HG02571 (cell line): Measurements from ENCODE around the gene AKT3.
"Not testable (repeated sequence)": the region's sequence is repeated elsewhere in the genome, so short reads cannot be mapped to it uniquely, and the experiment has no call there.

Experiments used
- ATAC-seq: cut with Tn5 transposase; IDR thresholded peaks from one replicate; pipeline ENCODE4 v1.9.1; 2021; ENCODE audit warnings: mild to moderate bottlenecking, moderate library complexity; ENCODE audit not compliant: unreplicated experiment

Gene AKT3

DNA sequence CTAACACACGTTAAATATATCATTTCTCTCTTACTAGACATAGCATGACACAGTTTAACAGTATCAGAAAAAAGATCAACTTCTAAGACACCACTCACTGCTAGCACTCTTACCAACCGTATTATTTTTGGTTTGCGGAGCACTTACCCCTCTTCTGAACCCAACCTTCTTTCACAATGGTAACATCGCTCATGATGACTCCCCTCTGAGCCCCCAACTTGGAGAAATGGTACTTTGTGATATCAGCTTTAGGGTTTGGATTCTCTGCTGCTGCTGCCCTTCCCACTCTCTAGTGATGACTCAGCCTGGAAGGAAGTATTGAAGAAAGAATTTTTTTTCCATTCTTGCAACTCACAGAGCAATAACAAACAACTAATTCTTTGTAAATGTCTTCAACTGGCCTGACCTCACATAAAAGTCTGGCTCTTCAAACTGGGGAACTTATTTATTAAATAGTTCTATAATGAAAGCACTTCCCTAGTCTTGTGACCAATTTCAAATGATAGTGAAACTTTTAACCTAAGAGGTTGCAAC, 7.0 kb downstream of the AKT3 start:
- ATAC-seq: no peak

GRCh38 chr1:243842161-243842560, 7.9 kb downstream of the AKT3 start:
- ATAC-seq: no peak

GRCh38 chr1:243841507-243841906, 8.5 kb downstream of the AKT3 start:
- no peak for ATAC-seq

DNA sequence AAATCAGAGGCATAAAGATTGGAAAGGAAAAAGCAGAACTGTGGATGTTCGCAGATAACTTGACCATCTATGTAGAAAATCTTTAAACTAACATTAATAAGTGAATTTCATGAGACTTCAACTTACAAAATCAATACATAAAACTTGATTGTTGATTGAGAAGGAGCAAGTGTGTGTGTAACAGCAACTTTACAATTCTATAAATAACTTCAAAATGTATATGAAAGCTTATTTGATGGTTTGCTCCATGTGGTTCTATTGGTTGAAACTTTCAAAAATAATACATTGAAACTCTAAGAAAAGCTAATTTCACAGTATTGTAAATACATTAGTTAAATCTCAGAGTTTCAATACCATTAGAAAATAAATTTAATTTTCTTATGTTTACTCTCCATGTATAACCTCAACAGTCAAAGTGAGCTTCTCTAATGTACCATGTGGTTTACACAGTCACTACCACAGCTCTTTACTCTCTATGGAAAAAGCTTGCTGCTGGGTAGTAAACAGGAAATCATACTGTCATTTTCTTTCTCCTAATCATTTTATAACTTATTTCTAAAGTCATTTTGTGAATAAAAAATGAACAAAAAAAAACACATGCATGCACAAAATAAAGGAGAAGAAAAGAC, 12.0 kb downstream of the AKT3 start:
- ATAC-seq: no peak

- no peak for ATAC-seq
These were observed 15.9 kb downstream of the AKT3 start for GRCh38 chr1:243834130-243834529.

- ATAC-seq: no peak
These were observed 18.6 kb downstream of the AKT3 start for GRCh38 chr1:243831463-243831862.

- no peak for ATAC-seq
These were observed 22.8 kb downstream of the AKT3 start for GRCh38 chr1:243827206-243827605.

- not testable (repeated sequence) for ATAC-seq
These were observed 25.1 kb downstream of the AKT3 start for GRCh38 chr1:243824907-243825306.

DNA sequence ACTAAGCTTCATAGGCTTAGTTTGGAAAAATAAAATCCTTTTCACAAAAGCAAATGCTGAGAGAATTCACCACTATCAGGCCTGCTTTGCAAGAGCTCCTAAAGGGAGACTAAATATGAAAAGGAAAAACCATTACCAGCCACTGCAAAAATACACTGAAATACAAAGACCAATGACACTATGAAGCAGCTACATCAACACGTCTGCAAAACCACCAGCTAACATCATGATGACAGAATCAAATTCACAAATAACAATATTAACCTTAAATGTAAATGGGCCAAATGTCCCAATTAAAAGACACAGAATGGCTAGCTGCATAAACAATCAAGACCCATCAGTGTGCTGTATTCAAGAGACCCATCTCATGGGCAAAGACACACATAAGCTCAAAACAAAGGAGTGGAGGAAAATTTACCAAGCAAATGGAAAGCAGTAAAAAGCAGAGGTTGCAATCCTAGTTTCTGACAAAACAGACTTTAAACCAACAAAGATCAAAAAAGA, 28.8 kb downstream of the AKT3 start:
- no peak for ATAC-seq

DNA sequence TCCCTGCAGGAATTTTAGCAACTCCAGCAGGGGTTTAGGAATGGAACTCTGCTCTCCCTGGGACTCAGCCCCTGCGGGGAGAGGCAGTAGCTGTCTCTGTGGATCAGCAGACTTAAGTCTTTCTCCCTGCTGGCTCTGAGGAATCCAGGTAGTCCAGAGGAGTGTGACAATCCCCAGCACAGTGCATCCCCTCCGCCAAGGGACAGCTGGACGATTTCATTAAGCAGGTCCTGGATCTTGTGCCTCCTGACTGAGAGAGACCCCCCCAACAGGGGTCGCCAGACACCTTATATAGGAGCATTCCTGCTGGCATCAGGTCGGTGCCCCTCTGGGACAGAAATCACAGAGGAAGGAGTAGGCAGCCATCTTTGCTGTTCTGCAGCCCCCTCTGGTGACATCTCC, 30.6 kb downstream of the AKT3 start:
- ATAC-seq: no peak

DNA sequence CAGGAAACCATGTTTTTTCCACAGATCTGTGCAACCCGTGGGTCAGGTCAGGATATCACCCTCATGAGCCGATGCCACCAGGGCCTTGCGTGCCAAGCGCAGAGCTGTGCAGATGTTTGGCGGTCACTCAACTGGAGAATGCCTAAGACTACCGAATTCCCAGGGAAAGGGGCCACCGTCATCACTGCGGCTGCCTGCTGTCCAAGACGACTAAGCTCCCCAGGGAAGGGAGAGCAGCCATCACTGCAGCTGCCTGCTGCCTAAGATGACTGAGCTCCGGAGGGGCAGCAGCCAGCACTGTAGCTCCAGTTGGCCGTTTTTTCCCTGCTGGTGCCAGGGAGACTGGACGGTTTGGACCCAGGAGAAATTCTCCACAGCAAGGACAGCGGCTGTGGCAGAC, 31.1 kb downstream of the AKT3 start:
- ATAC-seq: no peak

GRCh38 chr1:243814718-243815117, 35.3 kb downstream of the AKT3 start:
- no peak for ATAC-seq

DNA sequence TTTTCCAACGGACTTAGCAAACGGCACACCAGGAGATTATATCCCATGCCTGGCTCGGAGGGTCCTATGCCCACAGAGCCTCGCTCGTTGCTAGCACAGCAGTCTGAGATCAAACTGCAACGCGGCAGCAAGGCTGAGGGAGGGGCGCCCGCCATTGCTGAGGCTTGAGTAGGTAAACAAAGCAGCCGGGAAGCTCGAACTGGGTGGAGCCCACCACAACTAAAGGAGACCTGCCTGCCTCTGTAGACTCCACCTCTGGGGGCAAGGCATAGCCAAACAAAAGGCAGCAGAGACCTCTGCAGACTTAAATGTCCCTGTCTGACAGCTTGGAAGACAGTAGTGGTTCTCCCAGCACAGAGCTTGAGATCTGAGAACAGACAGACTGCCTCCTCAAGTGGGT, 42.7 kb downstream of the AKT3 start:
- not testable (repeated sequence) for ATAC-seq

DNA sequence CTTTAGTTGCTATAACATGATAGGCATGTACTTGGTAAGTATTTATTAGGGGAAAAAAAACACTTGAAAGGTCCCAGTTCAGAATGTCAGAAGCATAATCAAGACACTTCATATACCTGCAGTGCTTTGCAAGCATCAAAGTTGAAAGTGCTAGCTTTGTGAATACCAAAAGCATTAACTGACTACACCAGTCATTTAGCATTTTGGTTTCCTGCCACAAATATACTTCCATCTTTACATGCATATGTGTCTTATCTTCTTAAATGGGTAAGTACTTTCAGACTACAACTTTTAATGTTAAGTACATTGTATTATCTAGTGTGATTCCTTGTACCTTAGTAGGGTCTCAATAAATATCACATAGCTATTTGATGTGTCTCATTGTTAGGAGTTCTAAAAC, 43.7 kb downstream of the AKT3 start:
- no peak for ATAC-seq

DNA sequence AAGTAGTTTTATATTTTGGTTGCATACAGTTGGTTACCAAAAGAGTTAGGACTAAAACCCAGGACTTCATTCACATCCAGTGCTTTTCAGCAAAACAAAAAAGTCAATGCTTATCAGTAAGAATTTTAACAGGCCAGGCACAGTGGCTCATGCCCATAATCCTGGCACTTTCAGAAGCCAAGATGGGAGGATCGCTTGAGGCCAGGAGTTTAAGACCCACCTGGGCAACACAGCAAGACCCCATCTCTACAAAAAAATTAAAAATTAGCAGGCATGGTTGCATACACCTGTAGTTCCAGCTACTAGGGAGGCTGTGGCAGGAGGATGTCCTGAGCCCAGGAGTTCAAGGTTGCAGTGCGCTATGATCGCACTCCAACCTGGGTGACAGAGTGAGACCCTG, 47.3 kb downstream of the AKT3 start:
- no peak for ATAC-seq

- no peak for ATAC-seq
These were observed 48.7 kb downstream of the AKT3 start for GRCh38 chr1:243801378-243801777.

DNA sequence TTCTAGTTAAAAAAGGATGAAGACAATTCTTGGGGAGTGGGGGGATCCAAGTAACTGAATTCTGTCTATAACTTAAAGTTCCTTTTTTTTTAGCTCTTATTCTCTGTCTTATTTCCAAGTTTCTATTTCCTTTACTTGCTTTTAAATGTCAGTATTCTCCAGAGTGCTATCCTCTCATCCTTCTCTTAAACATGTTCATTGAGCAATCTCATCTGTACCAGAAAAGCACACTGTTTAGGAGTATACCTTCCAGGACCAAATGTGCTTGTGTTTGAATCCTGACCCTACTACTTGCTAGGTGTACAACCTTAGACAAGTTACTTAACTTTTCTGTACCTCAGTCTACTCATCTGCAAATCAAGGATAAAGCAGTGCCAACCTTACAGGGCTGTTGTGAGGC, 50.1 kb downstream of the AKT3 start:
- no peak for ATAC-seq

GRCh38 chr1:243798726-243799125, 51.3 kb downstream of the AKT3 start:
- no peak for ATAC-seq

DNA sequence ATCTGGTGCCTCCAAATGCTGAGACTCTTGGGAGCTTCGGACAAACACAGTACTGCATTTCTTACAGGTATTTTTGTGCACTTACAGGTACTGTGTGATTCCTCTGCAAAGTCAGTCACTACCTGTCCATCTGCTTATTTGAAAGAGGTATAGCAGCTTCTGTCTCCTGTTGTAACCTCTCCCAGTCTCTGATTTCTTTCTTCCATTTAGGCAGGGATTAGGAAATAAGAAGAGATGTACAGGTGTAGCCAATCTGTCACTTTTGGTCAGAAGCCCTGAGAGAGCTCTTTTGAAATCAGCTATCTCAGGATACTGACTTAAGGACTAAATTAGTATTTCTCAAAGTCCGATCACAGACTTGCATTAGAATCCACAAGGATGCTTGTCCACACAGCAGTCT, 54.0 kb downstream of the AKT3 start:
- no peak for ATAC-seq

GRCh38 chr1:243793298-243793697, 56.7 kb downstream of the AKT3 start:
- ATAC-seq: no peak

- no peak for ATAC-seq
These were observed 57.2 kb downstream of the AKT3 start for GRCh38 chr1:243792891-243793290.

DNA sequence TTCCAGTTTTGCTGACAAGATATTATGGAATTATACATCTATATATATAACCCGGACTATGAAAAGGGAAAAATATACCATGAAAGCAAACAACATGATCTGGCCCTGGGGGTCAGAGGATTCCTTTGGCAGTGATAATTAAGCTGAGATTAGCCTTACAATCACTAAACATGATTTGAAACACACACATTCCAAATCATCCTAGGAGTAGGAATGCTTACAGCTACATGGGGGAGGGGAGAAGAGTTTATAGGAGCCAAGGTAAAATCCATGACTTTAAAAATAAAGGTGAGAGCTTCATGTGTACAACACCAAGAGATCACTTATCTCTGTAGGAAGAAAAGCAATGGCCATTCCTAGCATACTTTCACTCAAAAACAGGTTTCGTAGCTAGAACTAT, 57.6 kb downstream of the AKT3 start:
- ATAC-seq: no peak
